Spleen (tissue), 7 donors: ENCODE data around the gene ETV6.

ENCODE experiments used
- CTCF ChIP-seq, 11 experiments: fragments of 200-600 bp in 7 of 11; fragments of 450-650 bp in 4 of 11; sonication (generic) in 4 of 11; IDR thresholded peaks in 8 of 11; conservative IDR thresholded peaks in 3 of 11; 1 replicate in 7 of 11; 2 replicates in 4 of 11; pipeline versions ENCODE4 v1.4.0 to v1.8.0; 2016 to 2021; ENCODE audit warnings: antibody characterized with exemption in 11 of 11, inconsistent platforms in 4 of 11, mild to moderate bottlenecking in 1 of 11
- POLR2A ChIP-seq, 3 donors: fragments of 450-650 bp; IDR thresholded peaks; one replicate each; pipeline ENCODE4 v1.5.1; 2017; ENCODE audit warnings: antibody characterized with exemption in 3 of 3, mild to moderate bottlenecking in 1 of 3
- donor health status: DM: no; HTN: no; CAD: no; lungs with moderate emphysema.
- donor health status: DM: no; HTN: no; CAD: no.
- donor health status: DM: no; HTN: no; CAD: no.

DNA sequence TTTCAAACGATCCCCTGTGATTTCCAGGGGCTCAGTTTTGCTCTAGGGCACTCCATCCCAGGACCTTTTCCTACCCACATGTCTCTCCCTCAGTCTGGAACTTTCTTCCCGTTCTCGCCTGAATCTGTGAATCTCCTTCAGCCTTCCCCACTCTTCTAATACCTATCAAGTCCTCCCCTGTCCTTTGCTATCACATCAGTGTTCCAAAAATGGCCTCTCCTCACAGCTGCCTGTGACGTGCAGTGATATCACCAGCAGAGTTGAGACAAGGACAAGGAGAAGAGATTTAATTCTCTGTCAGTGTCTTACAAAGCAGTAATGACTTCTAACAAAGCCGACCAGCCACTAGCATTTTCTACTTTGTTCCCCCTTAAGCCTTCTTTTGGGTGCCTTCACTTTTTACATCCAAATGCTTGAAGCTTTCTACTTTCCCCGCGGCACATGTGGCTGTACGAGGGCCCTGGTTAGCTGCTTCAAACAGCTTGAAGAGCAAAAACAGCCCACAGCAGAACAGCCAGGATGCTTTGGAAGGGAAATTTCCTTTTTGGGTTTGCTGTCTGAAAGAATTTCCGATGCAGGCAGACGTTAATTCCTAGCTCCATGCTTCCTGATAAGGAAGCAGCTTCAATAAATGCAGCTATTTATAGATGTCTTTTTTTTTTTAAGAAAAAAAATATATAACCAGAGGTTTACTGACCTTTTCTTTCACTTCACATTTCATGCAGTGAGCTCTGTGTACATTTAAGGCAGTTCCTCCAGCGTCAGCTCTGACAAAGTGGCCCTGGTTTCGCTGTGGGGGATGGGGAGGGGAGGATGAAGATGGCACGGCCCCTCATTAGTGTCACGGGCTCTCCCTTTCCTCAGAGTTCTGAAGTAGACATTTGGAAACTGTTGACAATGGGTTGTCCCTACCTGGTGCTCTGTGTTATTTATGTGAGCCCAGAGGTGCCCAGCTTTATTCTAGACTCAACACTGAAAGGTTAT lies 109.3 kb downstream of the ETV6 start:
- no peak for TF ChIP-seq CTCF (IDR thresholded peaks at IDR 0.05 in 8 of 11, conservative IDR thresholded peaks at IDR 0.05 in 3 of 11)
- TF ChIP-seq POLR2A (IDR thresholded peaks at IDR 0.05), result no peak
